PFSK-1 (cell line): ENCODE results near the gene SHPK.

ENCODE experiments used
- FOXP2 ChIP-seq: optimal IDR thresholded peaks from 2 replicates; pipeline ENCODE3; 2011; ENCODE audit warnings: borderline replicate concordance, control low read depth, inconsistent platforms; ENCODE audit not compliant: insufficient read depth; ENCODE audit errors: extremely low read length, extremely low read depth
- POLR2AphosphoS5 ChIP-seq: IDR thresholded peaks from 2 replicates; pipeline ENCODE4 v1.6.1; 2012; ENCODE audit warnings: low read depth, mild to moderate bottlenecking, control low read depth, low read length, moderate library complexity
- SIN3A ChIP-seq: IDR thresholded peaks from 2 replicates; pipeline ENCODE4 v1.6.1; 2012; ENCODE audit warnings: mild to moderate bottlenecking, low read length, moderate library complexity, borderline replicate concordance; ENCODE audit not compliant: insufficient read depth
- TF ChIP-seq, protein P1 (sequence below), 2 experiments: IDR thresholded peaks; 2 replicates each; pipeline versions ENCODE4 v1.6.1 to v1.8.0; 2011 to 2012; ENCODE audit warnings: low read depth in 2 of 2, low read length in 2 of 2, control low read depth in 1 of 2, inconsistent platforms in 1 of 2, mild to moderate bottlenecking in 1 of 2, moderate library complexity in 1 of 2; ENCODE audit not compliant: insufficient read depth in 1 of 2

DNA sequence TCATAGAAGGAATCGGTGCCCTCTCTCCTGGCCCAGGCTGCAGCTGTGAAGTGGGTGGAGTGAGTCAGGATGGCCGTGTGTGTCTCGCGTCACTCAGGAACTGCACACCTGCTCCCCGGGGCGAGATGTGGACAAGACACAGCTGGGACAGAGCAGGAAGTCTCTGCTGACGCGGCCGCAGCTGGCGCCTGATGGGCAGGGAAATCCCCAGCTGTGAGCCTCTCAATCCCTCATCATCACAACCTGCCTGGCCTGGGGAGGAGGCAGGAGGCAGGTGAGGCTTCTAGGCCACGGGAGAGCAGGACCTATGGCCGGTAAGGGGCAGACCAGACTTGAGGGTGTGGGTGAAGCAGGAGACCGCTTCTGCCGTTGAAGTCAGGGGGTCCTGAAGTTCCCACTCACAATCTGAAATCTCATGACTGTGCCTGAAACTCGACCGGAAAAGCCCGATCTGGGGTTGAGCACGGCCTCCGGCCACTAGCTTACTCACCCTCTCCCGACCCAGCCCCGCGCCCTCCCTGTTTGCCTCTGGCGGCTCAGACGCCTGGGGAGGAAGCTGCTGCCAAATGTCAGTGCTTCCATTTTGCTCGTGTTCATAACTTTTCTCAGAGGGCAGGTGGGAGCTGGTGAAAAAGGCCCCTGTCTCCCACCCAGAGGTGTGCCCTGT is 77.3 kb downstream of the SHPK start:
- TF ChIP-seq SIN3A, result no peak
- TF ChIP-seq FOXP2, result peak; percentile 70
- TF ChIP-seq POLR2AphosphoS5, result no peak
- TF ChIP-seq, protein P1, sequence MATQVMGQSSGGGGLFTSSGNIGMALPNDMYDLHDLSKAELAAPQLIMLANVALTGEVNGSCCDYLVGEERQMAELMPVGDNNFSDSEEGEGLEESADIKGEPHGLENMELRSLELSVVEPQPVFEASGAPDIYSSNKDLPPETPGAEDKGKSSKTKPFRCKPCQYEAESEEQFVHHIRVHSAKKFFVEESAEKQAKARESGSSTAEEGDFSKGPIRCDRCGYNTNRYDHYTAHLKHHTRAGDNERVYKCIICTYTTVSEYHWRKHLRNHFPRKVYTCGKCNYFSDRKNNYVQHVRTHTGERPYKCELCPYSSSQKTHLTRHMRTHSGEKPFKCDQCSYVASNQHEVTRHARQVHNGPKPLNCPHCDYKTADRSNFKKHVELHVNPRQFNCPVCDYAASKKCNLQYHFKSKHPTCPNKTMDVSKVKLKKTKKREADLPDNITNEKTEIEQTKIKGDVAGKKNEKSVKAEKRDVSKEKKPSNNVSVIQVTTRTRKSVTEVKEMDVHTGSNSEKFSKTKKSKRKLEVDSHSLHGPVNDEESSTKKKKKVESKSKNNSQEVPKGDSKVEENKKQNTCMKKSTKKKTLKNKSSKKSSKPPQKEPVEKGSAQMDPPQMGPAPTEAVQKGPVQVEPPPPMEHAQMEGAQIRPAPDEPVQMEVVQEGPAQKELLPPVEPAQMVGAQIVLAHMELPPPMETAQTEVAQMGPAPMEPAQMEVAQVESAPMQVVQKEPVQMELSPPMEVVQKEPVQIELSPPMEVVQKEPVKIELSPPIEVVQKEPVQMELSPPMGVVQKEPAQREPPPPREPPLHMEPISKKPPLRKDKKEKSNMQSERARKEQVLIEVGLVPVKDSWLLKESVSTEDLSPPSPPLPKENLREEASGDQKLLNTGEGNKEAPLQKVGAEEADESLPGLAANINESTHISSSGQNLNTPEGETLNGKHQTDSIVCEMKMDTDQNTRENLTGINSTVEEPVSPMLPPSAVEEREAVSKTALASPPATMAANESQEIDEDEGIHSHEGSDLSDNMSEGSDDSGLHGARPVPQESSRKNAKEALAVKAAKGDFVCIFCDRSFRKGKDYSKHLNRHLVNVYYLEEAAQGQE (IDR thresholded peaks at IDR 0.05; ENCODE audit: insufficient read depth in 1 of 2, low read depth in 2 of 2, low read length in 2 of 2), result no peak
